ENCODE results near the gene LRP11. TPM values are rescaled to one million over a fixed set of nuclear protein-coding genes. Genes with fewer than 3 reads are reported as not detected.
"Not testable (repeated sequence)": the region's sequence is repeated elsewhere in the genome, so short reads cannot be mapped to it uniquely, and the experiment has no call there.

Gene LRP11
- total RNA-seq, 1 donor from 2014 or later = 10.8 TPM

DNA sequence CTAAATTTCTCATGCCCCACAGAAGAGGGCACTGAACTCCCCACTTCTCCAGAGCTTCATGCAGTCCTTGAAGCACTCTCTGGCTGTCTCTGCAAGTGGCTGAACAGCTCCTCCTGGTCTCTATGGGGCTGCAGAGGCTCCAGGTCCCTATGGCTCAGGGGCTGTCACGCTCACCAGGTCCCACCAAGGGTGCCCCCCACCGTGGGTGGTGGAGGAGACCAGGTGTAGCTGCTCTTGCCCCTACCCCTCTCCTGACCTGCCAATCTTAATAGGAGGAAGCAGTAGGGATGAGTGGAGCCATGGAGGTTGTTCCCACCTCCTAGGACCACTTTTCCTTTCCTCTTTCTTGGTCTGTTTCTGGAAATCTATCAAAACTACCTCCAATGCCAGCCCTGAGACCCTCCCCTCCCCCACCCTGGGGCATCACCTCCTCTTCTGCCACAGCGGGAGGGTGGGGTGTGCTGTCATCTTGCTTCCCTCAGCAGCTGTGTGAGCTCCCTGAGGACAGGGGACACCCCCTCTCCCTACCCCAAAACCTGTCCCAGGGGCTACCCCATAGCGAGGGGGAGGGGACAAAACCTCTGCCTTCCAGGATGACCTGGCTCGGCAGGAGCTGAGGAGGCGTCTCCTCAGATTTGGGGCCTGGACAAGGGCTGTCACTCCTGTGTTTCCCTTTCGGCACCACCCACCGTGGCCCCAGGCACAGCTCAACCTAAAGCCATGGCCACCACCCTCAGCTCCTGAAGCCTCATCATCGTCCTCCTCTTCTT lies 45.7 kb upstream of the LRP11 start:
- TF ChIP-seq, protein P1, sequence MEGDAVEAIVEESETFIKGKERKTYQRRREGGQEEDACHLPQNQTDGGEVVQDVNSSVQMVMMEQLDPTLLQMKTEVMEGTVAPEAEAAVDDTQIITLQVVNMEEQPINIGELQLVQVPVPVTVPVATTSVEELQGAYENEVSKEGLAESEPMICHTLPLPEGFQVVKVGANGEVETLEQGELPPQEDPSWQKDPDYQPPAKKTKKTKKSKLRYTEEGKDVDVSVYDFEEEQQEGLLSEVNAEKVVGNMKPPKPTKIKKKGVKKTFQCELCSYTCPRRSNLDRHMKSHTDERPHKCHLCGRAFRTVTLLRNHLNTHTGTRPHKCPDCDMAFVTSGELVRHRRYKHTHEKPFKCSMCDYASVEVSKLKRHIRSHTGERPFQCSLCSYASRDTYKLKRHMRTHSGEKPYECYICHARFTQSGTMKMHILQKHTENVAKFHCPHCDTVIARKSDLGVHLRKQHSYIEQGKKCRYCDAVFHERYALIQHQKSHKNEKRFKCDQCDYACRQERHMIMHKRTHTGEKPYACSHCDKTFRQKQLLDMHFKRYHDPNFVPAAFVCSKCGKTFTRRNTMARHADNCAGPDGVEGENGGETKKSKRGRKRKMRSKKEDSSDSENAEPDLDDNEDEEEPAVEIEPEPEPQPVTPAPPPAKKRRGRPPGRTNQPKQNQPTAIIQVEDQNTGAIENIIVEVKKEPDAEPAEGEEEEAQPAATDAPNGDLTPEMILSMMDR (IDR thresholded peaks at IDR 0.05; ENCODE audit: partially characterized antibody, unreplicated experiment) = no peak
- Mint-ChIP-seq H3K4me1 (ENCODE audit: low read depth, unreplicated experiment) (no peaks in the 10 kb centered on the region), H3K4me3 (ENCODE audit: unreplicated experiment) (no peak overlapping the region), H3K36me3 (ENCODE audit: unreplicated experiment) (peaks cover 11% of the 10 kb centered on the region), H3K27ac (ENCODE audit: unreplicated experiment) (no peak overlapping the region), H3K9me3 (ENCODE audit: unreplicated experiment) (peaks cover 13% of the 10 kb centered on the region), H3K27me3 (ENCODE audit: unreplicated experiment) (peaks cover 3% of the 10 kb centered on the region)
- no peak for DNase-seq

DNA sequence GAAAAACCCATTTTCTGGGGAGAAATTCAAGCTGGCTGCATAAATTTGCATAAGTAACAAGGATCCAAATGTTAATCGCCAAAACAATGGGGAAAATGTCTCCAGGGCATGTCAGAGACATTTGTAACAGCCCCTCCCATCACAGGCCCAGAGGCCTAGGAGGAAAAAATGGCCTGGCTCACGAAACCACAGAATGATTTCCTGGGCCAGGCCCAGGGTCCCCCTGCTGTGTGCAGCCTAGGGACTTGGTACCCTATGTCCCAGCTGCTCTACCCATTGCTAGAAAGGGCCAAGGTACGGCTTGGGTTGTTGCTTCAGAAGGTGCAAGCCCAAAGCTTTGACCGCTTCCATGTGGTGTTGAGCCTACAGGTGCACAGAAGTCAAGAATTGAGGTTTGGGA lies 44.3 kb upstream of the LRP11 start:
- H3K9me3 Mint-ChIP-seq (ENCODE audit: unreplicated experiment) = peaks cover 13% of the 10 kb centered on the region
- peaks cover 11% of the 10 kb centered on the region for H3K36me3 Mint-ChIP-seq (ENCODE audit: unreplicated experiment)
- DNase-seq; H3K4me3 Mint-ChIP-seq (ENCODE audit: unreplicated experiment); H3K27ac Mint-ChIP-seq (ENCODE audit: unreplicated experiment); H3K27me3 Mint-ChIP-seq (ENCODE audit: unreplicated experiment); H3K4me1 Mint-ChIP-seq (ENCODE audit: low read depth, unreplicated experiment): not testable (repeated sequence)

DNA sequence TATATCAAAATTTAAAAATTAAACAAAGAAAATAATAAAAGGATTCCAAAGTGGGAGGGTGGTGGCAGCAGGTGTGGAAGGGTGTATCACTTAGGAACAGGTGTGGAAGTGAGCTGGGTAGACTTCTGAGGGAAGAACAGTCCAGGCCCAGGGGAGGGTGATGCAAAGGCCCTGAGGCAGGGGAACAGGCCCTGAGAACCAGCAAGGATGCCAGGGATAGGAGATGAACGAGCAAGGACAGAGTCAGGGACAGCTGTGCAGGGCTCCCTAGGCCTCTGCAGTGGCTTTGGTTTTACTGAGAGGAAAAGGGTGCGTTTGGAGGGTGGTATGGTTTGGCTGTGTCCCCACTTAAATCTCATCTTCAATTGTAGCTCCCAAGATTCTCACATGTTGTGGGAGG lies 43.2 kb upstream of the LRP11 start:
- Mint-ChIP-seq H3K4me1 (ENCODE audit: low read depth, unreplicated experiment) (no peaks in the 10 kb centered on the region), H3K27ac (ENCODE audit: unreplicated experiment) (no peak overlapping the region), H3K36me3 (ENCODE audit: unreplicated experiment) (peaks cover 11% of the 10 kb centered on the region), H3K9me3 (ENCODE audit: unreplicated experiment) (peaks cover 13% of the 10 kb centered on the region), H3K4me3 (ENCODE audit: unreplicated experiment) (no peak overlapping the region), H3K27me3 (ENCODE audit: unreplicated experiment) (peaks cover 7% of the 10 kb centered on the region)
- DNase-seq = no peak
- TF ChIP-seq, protein P1 (IDR thresholded peaks at IDR 0.05; ENCODE audit: partially characterized antibody, unreplicated experiment) = no peak

DNA sequence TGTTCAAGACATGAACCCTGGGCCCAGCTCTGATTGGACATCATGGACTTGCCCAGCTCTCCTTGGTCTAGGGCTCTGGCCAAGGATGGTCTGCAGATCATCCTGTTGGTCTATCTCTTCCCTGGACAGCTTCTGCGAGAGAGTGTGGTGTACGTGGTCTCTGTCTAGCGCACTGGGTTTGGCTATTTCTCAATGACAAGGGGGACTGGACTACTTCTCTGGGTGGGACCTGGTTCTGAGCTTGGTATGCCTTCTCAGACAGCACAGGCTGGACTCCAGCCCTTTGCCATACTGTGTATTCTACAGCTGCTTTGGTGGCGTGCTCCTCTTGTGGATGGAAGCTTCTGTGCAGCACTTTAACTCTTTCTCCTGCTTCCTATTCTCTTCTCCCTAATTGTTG lies 42.2 kb upstream of the LRP11 start:
- Mint-ChIP-seq H3K27me3 (ENCODE audit: unreplicated experiment) (peaks cover 7% of the 10 kb centered on the region), H3K27ac (ENCODE audit: unreplicated experiment) (no peak overlapping the region), H3K4me3 (ENCODE audit: unreplicated experiment) (no peak overlapping the region), H3K36me3 (ENCODE audit: unreplicated experiment) (peaks cover 11% of the 10 kb centered on the region), H3K4me1 (ENCODE audit: low read depth, unreplicated experiment) (no peaks in the 10 kb centered on the region), H3K9me3 (ENCODE audit: unreplicated experiment) (peaks cover 13% of the 10 kb centered on the region)
- DNase-seq = no peak
- TF ChIP-seq, protein P1 (IDR thresholded peaks at IDR 0.05; ENCODE audit: partially characterized antibody, unreplicated experiment) = no peak

DNA sequence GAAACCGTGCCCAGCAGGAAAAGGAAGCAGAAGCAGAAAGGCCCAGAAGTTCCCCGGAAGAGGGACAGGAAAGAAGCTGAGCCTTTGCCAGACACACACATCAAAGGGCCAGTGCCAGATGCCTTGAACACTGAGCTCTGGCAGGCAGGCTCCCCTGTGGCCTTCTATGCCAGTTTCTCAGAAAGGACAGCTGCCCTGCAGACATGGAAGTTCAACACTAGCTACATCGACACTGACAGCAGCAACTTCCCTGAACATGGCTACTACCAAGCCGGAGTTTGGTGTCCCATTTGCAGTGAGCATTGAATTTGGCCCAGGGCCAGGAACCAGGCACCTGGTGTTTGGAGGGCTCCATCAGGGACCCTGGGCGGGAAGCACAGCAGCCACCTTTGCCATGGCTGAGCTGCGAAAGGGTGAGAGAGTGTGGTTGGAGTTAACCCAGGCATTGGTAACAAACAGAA lies 41.8 kb upstream of the LRP11 start:
- Mint-ChIP-seq H3K4me1 (ENCODE audit: low read depth, unreplicated experiment) (no peaks in the 10 kb centered on the region), H3K27me3 (ENCODE audit: unreplicated experiment) (peaks cover 7% of the 10 kb centered on the region), H3K4me3 (ENCODE audit: unreplicated experiment) (no peak overlapping the region), H3K36me3 (ENCODE audit: unreplicated experiment) (peaks cover 11% of the 10 kb centered on the region), H3K27ac (ENCODE audit: unreplicated experiment) (no peak overlapping the region), H3K9me3 (ENCODE audit: unreplicated experiment) (peaks cover 12% of the 10 kb centered on the region)
- TF ChIP-seq, protein P1 (IDR thresholded peaks at IDR 0.05; ENCODE audit: partially characterized antibody, unreplicated experiment) = no peak
- no peak for DNase-seq

Measured in glutamatergic neuron (in vitro differentiated cells).